Testis (tissue), 3 donors: ENCODE results near the gene AGPAT1. TPM values are rescaled to one million over a fixed set of nuclear protein-coding genes. Genes with fewer than 3 reads are reported as not detected.

Experiments used
- DNase-seq: peaks from one replicate; pipeline ENCODE4 v3.0.0-alpha.2; 2019
- H3K27ac ChIP-seq, 2 donors: fragments of 200-600 bp; sonication (generic); one replicate each; pipeline ENCODE4 v1.5.1; 2019
- H3K27me3 ChIP-seq: fragments of 200-600 bp; sonication (generic); one replicate; pipeline ENCODE4 v1.5.1; 2019
- H3K36me3 ChIP-seq: fragments of 200-600 bp; sonication (generic); one replicate; pipeline ENCODE4 v1.5.1; 2017; ENCODE audit warnings: low read depth; ENCODE audit errors: missing control alignments
- H3K4me1 ChIP-seq: fragments of 200-600 bp; sonication (generic); one replicate; pipeline ENCODE4 v1.5.1; 2019
- H3K4me3 ChIP-seq, 2 donors: fragments of 200-600 bp; sonication (generic); one replicate each; pipeline ENCODE4 v1.5.1; 2017 to 2019
- H3K9me3 ChIP-seq: fragments of 200-600 bp; sonication (generic); one replicate; pipeline ENCODE4 v1.5.1; 2017
- CTCF ChIP-seq, 3 experiments: fragments of 450-650 bp in 2 of 3; fragments of 200-600 bp in 1 of 3; sonication (generic) in 1 of 3; IDR thresholded peaks; one replicate each; pipeline ENCODE4 v1.5.1; 2016 to 2019; ENCODE audit warnings: antibody characterized with exemption in 3 of 3, mild to moderate bottlenecking in 2 of 3, moderate library complexity in 1 of 3
- POLR2A ChIP-seq: fragments of 450-650 bp; IDR thresholded peaks from one replicate; pipeline ENCODE4 v1.6.1; 2017; ENCODE audit warnings: antibody characterized with exemption, mild to moderate bottlenecking, moderate library complexity
- WGBS, 2 donors: methylation state at CpG; one replicate each; pipeline ENCODE4 v1.1.5; 2018; 5-methylcytosine and 5-hydroxymethylcytosine counted together
- intact Hi-C: fragments of 100-400 bp; cut with DNase I; formaldehyde crosslinking; loops from one replicate; pipeline ENCODE4 v1.15.1; 2023; ENCODE audit warnings: low total_unique reads
- polyA plus RNA-seq: library from polyadenylated mRNA; stranded (reverse); fragments of 350-450 nt; fragmentation: Illumina TruSeq; extraction: RNeasy Lipid Tissue Mini Kit (QIAGEN cat#74804); gene quantifications from one replicate; pipeline ENCODE4 v1.2.3, GENCODE V29; 2014; ENCODE audit warnings: low read depth, low replicate concordance; ENCODE audit not compliant: insufficient read depth
- total RNA-seq, 2 donors: library from RNA; depleted of rRNA; stranded (reverse); fragments of >200 nt; gene quantifications; one replicate each; pipeline ENCODE4 v1.2.3, GENCODE V29; 2016

AGPAT1 gene
- total and polyA plus RNA-seq, 3 donors from 2014 or later, result 107 to 158 (median 115) TPM

GRCh38 chr6:32166411-32167061 is 9.3 kb downstream of the AGPAT1 start:
- WGBS, 2 donors, result 74 to 90% methylated on average over 17 to 30 of the region's 30 CpGs
- peak overlapping the region in 1 of 2 donors; percentile 41 for H3K27ac ChIP-seq
- H3K4me1 ChIP-seq, result peaks cover 11% of the 10 kb centered on the region
- TF ChIP-seq POLR2A (no peak), CTCF (IDR thresholded peaks at IDR 0.05) (no peak)
- no peaks in the 10 kb centered on the region for H3K27me3 ChIP-seq
- DNase-seq, result no peak
- intact Hi-C loops, result no loop called here
- H3K9me3 ChIP-seq, result no peaks in the 10 kb centered on the region
- no peak overlapping the region for H3K4me3 ChIP-seq
- H3K36me3 ChIP-seq, result no peaks in the 10 kb centered on the region

- Histone ChIP-seq H3K27me3 (no peaks in the 10 kb centered on the region), H3K36me3 (no peaks in the 10 kb centered on the region), H3K4me3 (no peak within 1 kb of the TSS), H3K27ac (peak within 1 kb of the TSS in 1 of 2 donors; percentile 36), H3K4me1 (peaks cover 8% of the 10 kb centered on the region), H3K9me3 (no peaks in the 10 kb centered on the region)
- no peak for TF ChIP-seq POLR2A
- TF ChIP-seq CTCF (IDR thresholded peaks at IDR 0.05), result no peak
- intact Hi-C loops, result no loop called here
- no peak for DNase-seq
These were observed 11.6 kb downstream of the AGPAT1 start, which contains the start of gene EGFL8 for GRCh38 chr6:32164295-32164694. TSS of gene EGFL8 (plus strand) at chr6:32164595. CDS start at chr6:32166166, 1,571 bp downstream.

DNA sequence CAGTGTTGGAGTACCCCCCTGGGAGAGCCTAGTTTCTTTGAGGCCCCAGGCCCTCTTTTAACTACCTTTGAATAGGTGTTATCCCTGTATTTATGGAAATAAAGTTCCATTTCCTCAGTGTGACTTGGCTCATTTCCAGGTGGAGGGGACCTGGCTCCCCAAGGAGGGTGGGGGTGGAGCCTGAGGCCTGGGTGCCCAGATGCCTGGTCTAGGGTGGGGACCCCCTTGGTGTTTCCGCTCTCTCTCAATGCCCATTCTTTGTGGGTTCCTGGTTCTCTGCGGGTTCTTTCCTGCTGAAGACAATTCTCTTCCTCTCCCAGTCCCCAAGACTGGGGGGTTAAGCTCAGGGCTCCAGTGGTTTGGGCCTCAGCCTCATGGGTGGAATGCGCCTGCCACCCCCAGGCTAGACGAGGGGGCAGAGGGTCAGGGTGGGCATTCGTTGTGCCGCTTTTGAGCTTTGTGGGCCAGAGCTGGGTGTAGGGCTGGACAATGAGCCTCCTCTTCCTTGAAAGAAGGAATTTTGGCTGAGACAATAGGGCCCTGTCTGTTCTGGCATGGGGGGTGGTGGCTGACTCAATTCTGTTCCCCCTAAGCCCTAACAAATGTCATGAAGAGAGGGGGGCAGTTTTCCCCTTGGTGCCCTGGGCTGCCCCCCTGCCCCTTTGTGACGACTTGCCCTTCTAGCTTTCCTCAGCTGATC is 12.2 kb downstream of the AGPAT1 start:
- H3K36me3 ChIP-seq, result no peaks in the 10 kb centered on the region
- intact Hi-C loops, result no loop called here
- no peak for DNase-seq
- no peaks in the 10 kb centered on the region for H3K27me3 ChIP-seq
- H3K9me3 ChIP-seq, result no peaks in the 10 kb centered on the region
- peaks cover 6% of the 10 kb centered on the region for H3K4me1 ChIP-seq
- WGBS, 2 donors, result 78 to 82% methylated on average over 7 of the region's 7 CpGs
- no peak overlapping the region for H3K4me3 ChIP-seq
- TF ChIP-seq POLR2A (no peak), CTCF (IDR thresholded peaks at IDR 0.05) (no peak)
- H3K27ac ChIP-seq, result peak overlapping the region in 1 of 2 donors; percentile 36

DNA sequence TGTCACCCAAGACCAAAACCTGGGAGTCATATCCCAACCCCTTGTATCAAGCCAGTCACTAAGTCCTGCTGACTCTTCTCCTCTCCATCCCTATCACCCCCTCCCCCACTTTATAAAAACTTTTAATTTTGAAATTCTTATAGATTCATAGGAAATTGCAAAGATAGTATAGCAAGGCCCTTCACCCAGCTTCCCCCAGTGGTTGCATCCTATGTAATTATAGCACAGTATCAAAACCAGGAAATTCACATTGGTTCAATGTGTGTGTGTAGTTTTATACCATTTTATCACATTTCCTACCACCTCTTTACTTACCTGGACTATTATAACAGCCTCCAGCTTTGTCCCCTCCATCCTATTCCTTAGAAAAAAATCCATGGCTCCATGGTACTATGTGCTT is 17.8 kb downstream of the AGPAT1 start:
- Histone ChIP-seq H3K27ac (no peak overlapping the region), H3K36me3 (no peaks in the 10 kb centered on the region), H3K4me1 (peaks cover 12% of the 10 kb centered on the region), H3K4me3 (no peak overlapping the region), H3K27me3 (no peaks in the 10 kb centered on the region), H3K9me3 (no peaks in the 10 kb centered on the region)
- TF ChIP-seq CTCF (IDR thresholded peaks at IDR 0.05) (no peak), POLR2A (no peak)
- intact Hi-C loops, result no loop called here
- DNase-seq, result no peak
